HG03469 (cell line): ENCODE data around the gene IFNB1.

ENCODE experiments used
- ATAC-seq: cut with Tn5 transposase; IDR thresholded peaks from one replicate; pipeline ENCODE4 v1.9.1; 2021; ENCODE audit warnings: mild to moderate bottlenecking, moderate library complexity, moderate number of reproducible peaks; ENCODE audit not compliant: unreplicated experiment

Gene IFNB1

GRCh38 chr9:21077781-21078180 is at the start of gene IFNB1:
Gene IFNB1, minus strand, starts transcription at chr9:21077942. Its CDS starts 73 bp downstream, at chr9:21077869.
- ATAC-seq: no peak

- ATAC-seq: peak; percentile 98
Measured at GRCh38 chr9:21121595-21122251, 44.0 kb upstream of the IFNB1 start.

- ATAC-seq: no peak
Measured at GRCh38 chr9:21121079-21121478, 43.3 kb upstream of the IFNB1 start.

- ATAC-seq: no peak
Measured at GRCh38 chr9:21119093-21119770, 41.5 kb upstream of the IFNB1 start.

GRCh38 chr9:21114311-21114710 is 36.6 kb upstream of the IFNB1 start:
- ATAC-seq: no peak

- peak; percentile 93 for ATAC-seq
Measured at GRCh38 chr9:21110708-21111576, 33.2 kb upstream of the IFNB1 start.

GRCh38 chr9:21104787-21105186 is 27.0 kb upstream of the IFNB1 start:
- no peak for ATAC-seq

- no peak for ATAC-seq
Measured at GRCh38 chr9:21102305-21102704, 24.6 kb upstream of the IFNB1 start.

- ATAC-seq: no peak
Measured at GRCh38 chr9:21097817-21098216, 20.1 kb upstream of the IFNB1 start.

GRCh38 chr9:21096901-21097255 is 19.1 kb upstream of the IFNB1 start:
- ATAC-seq: no peak

- peak; percentile 69 for ATAC-seq
Measured at GRCh38 chr9:21096172-21096900, 18.6 kb upstream of the IFNB1 start.

GRCh38 chr9:21095561-21095960 is 17.8 kb upstream of the IFNB1 start:
- ATAC-seq: no peak

GRCh38 chr9:21086538-21086937 is 8.8 kb upstream of the IFNB1 start:
- ATAC-seq: no peak

GRCh38 chr9:21085005-21085404 is 7.3 kb upstream of the IFNB1 start:
- no peak for ATAC-seq

- no peak for ATAC-seq
Measured at GRCh38 chr9:21084242-21084850, 6.6 kb upstream of the IFNB1 start.

- no peak for ATAC-seq
Measured at GRCh38 chr9:21082671-21083070, 4.9 kb upstream of the IFNB1 start.

- ATAC-seq: no peak
Measured at GRCh38 chr9:21081999-21082398, 4.3 kb upstream of the IFNB1 start.

- ATAC-seq: no peak
Measured at GRCh38 chr9:21081451-21081850, 3.7 kb upstream of the IFNB1 start.

- ATAC-seq: no peak
Measured at GRCh38 chr9:21080793-21081192, 3.1 kb upstream of the IFNB1 start.

GRCh38 chr9:21078702-21079101 is 960 bp upstream of the IFNB1 start:
- ATAC-seq: no peak

GRCh38 chr9:21075484-21075883 is 2.3 kb downstream of the IFNB1 start:
- ATAC-seq: no peak
